Measurements from ENCODE around the gene KIF15. TPM values are rescaled to one million over a fixed set of nuclear protein-coding genes. Genes with fewer than 3 reads are reported as not detected.

The KIF15 gene
- total and polyA plus RNA-seq, 11 donors, result 0.16 to 3.0 (median 0.65) TPM; not detected in 1

DNA sequence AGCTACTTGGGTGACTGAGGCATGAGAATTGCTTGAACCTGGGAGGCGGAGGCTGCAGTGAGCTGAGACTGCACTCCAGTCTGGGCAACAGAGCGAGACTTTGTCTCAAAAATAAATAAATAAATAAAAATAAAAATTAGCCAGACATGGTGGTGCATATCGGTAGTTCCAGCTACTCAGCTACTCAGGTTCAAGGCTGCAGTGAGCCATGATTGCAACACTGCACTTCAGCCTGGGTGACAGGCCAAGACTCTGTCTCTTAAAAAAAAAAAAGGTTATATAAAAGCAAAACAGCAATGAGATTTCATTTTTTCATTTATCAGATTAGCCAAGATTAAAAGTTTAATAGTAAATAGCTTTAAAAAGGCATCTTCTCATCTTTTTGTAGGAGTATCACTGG lies 115.7 kb downstream of the KIF15 start:
- DNase-seq (no peak), ATAC-seq (no peak)
- Histone ChIP-seq H3K27me3 (no peaks in the 10 kb centered on the region), H3K9me3 (no peaks in the 10 kb centered on the region), H3K36me3 (no peaks in the 10 kb centered on the region), H3K27ac (no peak overlapping the region), H3K4me1 (no peaks in the 10 kb centered on the region), H3K4me3 (no peak overlapping the region)
- 90 to 91% (median 90%) methylated on average over 3 of the region's 3 CpGs for WGBS, 4 donors
- TF ChIP-seq, protein P1, sequence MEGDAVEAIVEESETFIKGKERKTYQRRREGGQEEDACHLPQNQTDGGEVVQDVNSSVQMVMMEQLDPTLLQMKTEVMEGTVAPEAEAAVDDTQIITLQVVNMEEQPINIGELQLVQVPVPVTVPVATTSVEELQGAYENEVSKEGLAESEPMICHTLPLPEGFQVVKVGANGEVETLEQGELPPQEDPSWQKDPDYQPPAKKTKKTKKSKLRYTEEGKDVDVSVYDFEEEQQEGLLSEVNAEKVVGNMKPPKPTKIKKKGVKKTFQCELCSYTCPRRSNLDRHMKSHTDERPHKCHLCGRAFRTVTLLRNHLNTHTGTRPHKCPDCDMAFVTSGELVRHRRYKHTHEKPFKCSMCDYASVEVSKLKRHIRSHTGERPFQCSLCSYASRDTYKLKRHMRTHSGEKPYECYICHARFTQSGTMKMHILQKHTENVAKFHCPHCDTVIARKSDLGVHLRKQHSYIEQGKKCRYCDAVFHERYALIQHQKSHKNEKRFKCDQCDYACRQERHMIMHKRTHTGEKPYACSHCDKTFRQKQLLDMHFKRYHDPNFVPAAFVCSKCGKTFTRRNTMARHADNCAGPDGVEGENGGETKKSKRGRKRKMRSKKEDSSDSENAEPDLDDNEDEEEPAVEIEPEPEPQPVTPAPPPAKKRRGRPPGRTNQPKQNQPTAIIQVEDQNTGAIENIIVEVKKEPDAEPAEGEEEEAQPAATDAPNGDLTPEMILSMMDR (IDR thresholded peaks at IDR 0.05), result no peak
- intact Hi-C loops (cut with DNase I), result no loop called here

DNA sequence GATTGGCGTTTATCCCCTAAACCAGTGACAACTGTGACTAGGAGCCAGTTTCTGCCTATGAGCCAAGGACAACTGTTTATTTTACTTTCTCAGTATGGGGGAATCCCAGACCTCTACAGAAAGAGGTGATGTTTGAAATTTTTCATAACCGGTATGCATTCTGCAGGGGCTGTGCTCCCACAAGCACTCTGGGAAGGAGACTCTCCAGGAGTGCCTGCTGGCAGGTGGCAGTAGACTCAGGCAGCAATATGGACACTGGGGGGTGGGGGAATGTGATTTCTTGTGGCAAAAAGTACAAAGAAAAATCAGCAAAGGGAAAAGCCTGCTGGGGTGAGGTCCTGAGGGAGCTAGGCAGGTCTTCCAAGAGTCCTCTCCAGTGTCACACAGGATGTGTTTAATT lies 118.7 kb downstream of the KIF15 start:
- intact Hi-C loops (cut with DNase I), result no loop called here
- DNase-seq, result no peak
- Histone ChIP-seq H3K4me3 (no peak overlapping the region), H3K4me1 (no peaks in the 10 kb centered on the region), H3K27me3 (peaks cover 0 to 8% (median 0%) of the 10 kb centered on the region in 9 donors), H3K9me3 (no peaks in the 10 kb centered on the region), H3K27ac (no peak overlapping the region), H3K36me3 (no peaks in the 10 kb centered on the region)
- 72 to 78% (median 75%) methylated on average over 2 of the region's 2 CpGs for WGBS, 4 donors
- no peak for ATAC-seq
- TF ChIP-seq POLR2A (IDR thresholded peaks at IDR 0.05), result no peak
- TF ChIP-seq, protein P1 (IDR thresholded peaks at IDR 0.05), result no peak

DNA sequence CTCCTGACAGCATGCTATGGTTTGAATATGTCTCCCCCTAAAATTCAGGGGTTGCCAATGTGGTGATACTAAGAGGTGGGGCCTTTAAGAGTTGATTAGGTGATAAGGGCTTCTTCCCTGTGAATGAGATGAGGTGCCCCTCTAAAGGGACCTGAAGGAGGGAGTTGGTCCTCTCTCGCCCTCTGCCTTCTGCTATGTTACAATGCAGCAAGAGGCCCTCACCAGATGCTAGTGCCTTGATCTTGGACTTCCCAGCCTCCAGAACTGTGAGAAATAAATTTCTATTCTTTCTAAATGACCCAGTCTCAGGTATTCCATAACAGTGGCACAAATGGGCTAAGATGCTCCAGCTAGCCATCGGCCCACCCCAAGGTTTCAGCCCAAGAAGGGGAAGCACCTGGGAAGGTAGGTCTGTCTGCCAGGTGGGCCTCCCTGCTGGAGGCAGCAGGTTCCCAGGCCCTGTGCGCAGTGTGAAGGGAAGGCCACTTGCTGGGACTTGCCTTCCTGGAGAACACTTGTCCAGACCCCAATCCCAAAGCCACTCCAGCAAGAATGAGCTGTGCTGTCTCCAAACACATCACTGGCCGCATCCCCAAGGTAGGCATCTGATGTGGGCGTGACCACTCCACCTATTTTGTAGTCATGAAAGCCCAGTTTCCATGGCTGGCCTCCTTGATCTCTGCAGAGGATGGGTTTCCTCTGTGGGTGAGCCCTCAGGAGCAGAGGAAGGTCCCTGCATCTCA lies 121.8 kb downstream of the KIF15 start:
- H3K4me1 ChIP-seq, result no peaks in the 10 kb centered on the region
- WGBS, 4 donors, result 90 to 93% (median 90%) methylated on average over 2 to 5 of the region's 5 CpGs
- intact Hi-C loops (cut with DNase I), result no loop called here
- no peak for TF ChIP-seq POLR2A (IDR thresholded peaks at IDR 0.05)
- TF ChIP-seq, protein P1 (IDR thresholded peaks at IDR 0.05), result no peak
- no peaks in the 10 kb centered on the region for H3K9me3 ChIP-seq
- no peak overlapping the region for H3K4me3 ChIP-seq
- ATAC-seq (no peak), DNase-seq (no peak)
- no peaks in the 10 kb centered on the region for H3K36me3 ChIP-seq
- no peak overlapping the region for H3K27ac ChIP-seq
- H3K27me3 ChIP-seq, result peaks cover 0 to 9% (median 0%) of the 10 kb centered on the region in 9 donors

DNA sequence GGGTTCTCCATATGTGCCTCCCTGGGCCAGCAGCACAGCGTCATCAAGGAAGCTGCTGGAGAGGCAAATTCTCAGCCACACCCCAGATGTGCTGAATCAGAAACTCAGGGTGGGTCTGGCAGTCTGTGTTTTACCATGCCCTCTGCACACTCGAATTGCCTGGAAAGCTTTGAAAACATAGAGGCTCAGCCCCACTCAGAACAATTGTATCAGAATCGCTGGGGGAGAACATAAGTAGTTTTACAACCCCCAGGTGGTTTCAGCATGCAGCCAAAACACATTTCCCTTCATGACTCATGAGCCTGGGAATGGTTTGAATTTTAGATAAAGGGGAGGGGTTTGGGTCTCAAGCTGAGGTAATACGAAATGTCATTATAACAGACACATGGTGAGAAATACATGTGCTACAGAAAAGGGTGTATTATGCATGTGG lies 122.4 kb downstream of the KIF15 start:
- WGBS, 4 donors, result 38 to 60% (median 52%) methylated on average over 4 of the region's 4 CpGs
- Histone ChIP-seq H3K27ac (no peak overlapping the region), H3K9me3 (no peaks in the 10 kb centered on the region), H3K4me3 (no peak overlapping the region), H3K36me3 (no peaks in the 10 kb centered on the region), H3K4me1 (no peaks in the 10 kb centered on the region), H3K27me3 (peaks cover 0 to 9% (median 0%) of the 10 kb centered on the region in 9 donors)
- no peak for DNase-seq
- TF ChIP-seq, protein P1 (IDR thresholded peaks at IDR 0.05), result no peak
- TF ChIP-seq POLR2A (IDR thresholded peaks at IDR 0.05), result no peak
- ATAC-seq, result no peak
- intact Hi-C loops (cut with DNase I), result no loop called here

Data from heart left ventricle (tissue), 16 donors.